Suprapubic skin (tissue), 4 donors: ENCODE measurements around the gene CAMTA1. TPM values are rescaled to one million over a fixed set of nuclear protein-coding genes. Genes with fewer than 3 reads are reported as not detected.

Source experiments
- DNase-seq, 2 donors: peaks; one replicate each; pipeline ENCODE4 v3.0.0-alpha.2; 2019; ENCODE audit warnings: low spot score in 2 of 2
- H3K27ac ChIP-seq: fragments of 200-600 bp; sonication (generic); one replicate; pipeline ENCODE4 v1.5.1; 2019
- H3K27me3 ChIP-seq: fragments of 200-600 bp; sonication (generic); one replicate; pipeline ENCODE4 v1.5.1; 2019
- H3K36me3 ChIP-seq: fragments of 200-600 bp; sonication (generic); one replicate; pipeline ENCODE4 v1.5.1; 2019
- H3K4me1 ChIP-seq: fragments of 200-600 bp; sonication (generic); one replicate; pipeline ENCODE4 v1.5.1; 2019
- H3K4me3 ChIP-seq: fragments of 200-600 bp; sonication (generic); one replicate; pipeline ENCODE4 v1.5.1; 2019; ENCODE audit warnings: mild to moderate bottlenecking
- H3K9me3 ChIP-seq: fragments of 200-600 bp; sonication (generic); one replicate; pipeline ENCODE4 v1.5.1; 2019
- CTCF ChIP-seq, 2 donors: fragments of 200-600 bp in 1 of 2; fragments of 450-650 bp in 1 of 2; sonication (generic) in 1 of 2; IDR thresholded peaks; one replicate each; pipeline ENCODE4 v1.5.1; 2016 to 2019; ENCODE audit warnings: antibody characterized with exemption in 2 of 2, mild to moderate bottlenecking in 1 of 2, moderate library complexity in 1 of 2
- EP300 ChIP-seq: sonication (generic); formaldehyde crosslinking; IDR thresholded peaks from one replicate; pipeline ENCODE4 v1.6.1; 2017; ENCODE audit warnings: antibody characterized with exemption
- POLR2A ChIP-seq, 2 donors: fragments of 450-650 bp; IDR thresholded peaks; one replicate each; pipeline ENCODE4 v1.6.1; 2017; ENCODE audit warnings: antibody characterized with exemption in 2 of 2, mild to moderate bottlenecking in 2 of 2, moderate library complexity in 2 of 2
- POLR2AphosphoS5 ChIP-seq, 3 donors: sonication (generic); formaldehyde crosslinking; IDR thresholded peaks; one replicate each; pipeline ENCODE4 v1.6.1; 2017; ENCODE audit warnings: antibody characterized with exemption in 3 of 3
- WGBS: methylation state at CpG from one replicate; pipeline ENCODE4 v1.1.5; 2018; 5-methylcytosine and 5-hydroxymethylcytosine counted together
- total RNA-seq, 4 donors: library from RNA; depleted of rRNA; stranded (reverse); fragments of >200 nt; gene quantifications; one replicate each; pipeline ENCODE4 v1.1.0, GENCODE V29; 2016

The CAMTA1 gene
- total RNA-seq, 4 donors from 2014 or later, result 40.4 to 54.1 (median 46.6) TPM

GRCh38 chr1:7642781-7643529, 857.7 kb downstream of the CAMTA1 start:
- no peaks in the 10 kb centered on the region for H3K36me3 ChIP-seq
- H3K9me3 ChIP-seq, result no peaks in the 10 kb centered on the region
- no peaks in the 10 kb centered on the region for H3K4me1 ChIP-seq
- no peak overlapping the region for H3K4me3 ChIP-seq
- WGBS, result 81% methylated on average over 3 of the region's 3 CpGs
- peaks cover 8% of the 10 kb centered on the region for H3K27me3 ChIP-seq
- no peak for DNase-seq
- H3K27ac ChIP-seq, result no peak overlapping the region
- TF ChIP-seq POLR2A (IDR thresholded peaks at IDR 0.05), result no peak
- no peak for TF ChIP-seq EP300
- no peak for TF ChIP-seq POLR2AphosphoS5 (IDR thresholded peaks at IDR 0.05)
- TF ChIP-seq CTCF (IDR thresholded peaks at IDR 0.05), result no peak

GRCh38 chr1:7643530-7643929, 858.3 kb downstream of the CAMTA1 start:
- 53% methylated on average over 11 of the region's 11 CpGs for WGBS
- DNase-seq, result no peak
- TF ChIP-seq CTCF (IDR thresholded peaks at IDR 0.05) (no peak), POLR2A (IDR thresholded peaks at IDR 0.05) (no peak), POLR2AphosphoS5 (IDR thresholded peaks at IDR 0.05) (no peak), EP300 (no peak)
- H3K36me3 ChIP-seq, result no peaks in the 10 kb centered on the region
- H3K27ac ChIP-seq, result no peak overlapping the region
- no peak overlapping the region for H3K4me3 ChIP-seq
- H3K9me3 ChIP-seq, result no peaks in the 10 kb centered on the region
- H3K27me3 ChIP-seq, result peaks cover 10% of the 10 kb centered on the region
- no peaks in the 10 kb centered on the region for H3K4me1 ChIP-seq

DNA sequence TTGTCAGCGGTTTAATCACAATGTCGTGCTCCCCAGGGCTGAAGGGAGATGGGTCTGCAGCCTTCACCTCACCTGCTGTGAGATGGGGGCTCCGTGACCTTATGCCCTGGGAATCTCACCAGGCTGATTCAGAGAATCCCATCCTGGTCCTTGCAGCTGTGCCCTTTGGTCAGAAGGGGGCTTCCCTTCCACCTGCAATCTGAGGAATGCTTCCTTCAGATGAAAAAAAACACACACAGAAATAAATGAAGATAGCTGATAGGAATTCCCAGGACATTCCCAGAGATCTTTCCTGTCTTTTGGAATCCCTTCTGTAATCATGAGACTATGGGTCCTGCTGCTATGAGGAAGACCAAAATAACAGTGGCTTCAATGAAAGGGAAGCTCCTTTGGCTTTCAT, 858.8 kb downstream of the CAMTA1 start:
- 69% methylated on average over 3 of the region's 3 CpGs for WGBS
- DNase-seq, result no peak
- Histone ChIP-seq H3K4me3 (no peak overlapping the region), H3K9me3 (no peaks in the 10 kb centered on the region), H3K4me1 (no peaks in the 10 kb centered on the region), H3K36me3 (no peaks in the 10 kb centered on the region), H3K27me3 (peaks cover 16% of the 10 kb centered on the region), H3K27ac (no peak overlapping the region)
- TF ChIP-seq POLR2AphosphoS5 (IDR thresholded peaks at IDR 0.05) (no peak), CTCF (IDR thresholded peaks at IDR 0.05) (no peak), EP300 (no peak), POLR2A (IDR thresholded peaks at IDR 0.05) (no peak)

DNA sequence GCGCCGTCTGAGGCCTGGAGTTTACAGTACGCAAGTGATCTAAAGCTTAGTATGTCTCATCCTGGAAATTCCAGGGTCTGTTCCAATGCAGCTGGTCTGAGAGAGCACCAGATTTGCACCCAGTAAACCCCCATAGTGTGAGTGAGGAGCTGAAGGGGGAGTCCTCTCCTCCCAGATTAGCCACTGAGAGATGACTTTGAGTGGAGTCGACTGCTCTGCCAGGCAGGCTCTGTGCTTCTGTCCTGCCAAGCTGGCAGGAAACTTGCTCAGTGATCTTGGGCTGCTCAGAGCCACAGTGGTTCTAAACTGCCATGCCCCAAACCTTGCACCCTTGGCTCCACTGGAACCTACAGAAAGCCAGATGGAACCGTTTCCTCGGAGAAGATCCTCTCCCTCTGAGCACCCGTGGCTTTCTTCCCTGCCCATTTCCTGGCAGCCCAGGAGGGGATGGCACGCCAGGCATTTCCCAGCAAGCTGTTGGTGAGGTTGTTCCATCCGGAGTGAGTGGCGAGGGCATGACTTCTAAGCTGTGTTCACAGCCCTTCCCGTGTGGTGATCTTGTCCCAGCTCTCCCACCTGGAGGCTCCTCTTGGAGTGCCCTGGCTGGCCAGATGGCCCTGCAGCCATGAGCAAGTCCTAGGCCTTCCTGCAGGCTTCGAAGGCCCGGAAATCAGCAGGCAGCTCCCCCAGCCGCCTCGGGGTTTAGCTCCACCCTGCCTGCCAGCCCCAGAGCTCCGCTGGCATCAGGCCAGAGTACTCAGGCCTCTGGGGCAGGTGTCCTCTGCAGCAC, 859.9 kb downstream of the CAMTA1 start:
- Histone ChIP-seq H3K36me3 (no peaks in the 10 kb centered on the region), H3K27ac (no peak overlapping the region), H3K9me3 (no peaks in the 10 kb centered on the region), H3K27me3 (peaks cover 19% of the 10 kb centered on the region), H3K4me1 (peaks cover 3% of the 10 kb centered on the region), H3K4me3 (no peak overlapping the region)
- 41% methylated on average over 10 of the region's 16 CpGs for WGBS
- no peak for DNase-seq
- TF ChIP-seq POLR2A (IDR thresholded peaks at IDR 0.05) (no peak), EP300 (no peak), POLR2AphosphoS5 (IDR thresholded peaks at IDR 0.05) (no peak), CTCF (IDR thresholded peaks at IDR 0.05) (no peak)

DNA sequence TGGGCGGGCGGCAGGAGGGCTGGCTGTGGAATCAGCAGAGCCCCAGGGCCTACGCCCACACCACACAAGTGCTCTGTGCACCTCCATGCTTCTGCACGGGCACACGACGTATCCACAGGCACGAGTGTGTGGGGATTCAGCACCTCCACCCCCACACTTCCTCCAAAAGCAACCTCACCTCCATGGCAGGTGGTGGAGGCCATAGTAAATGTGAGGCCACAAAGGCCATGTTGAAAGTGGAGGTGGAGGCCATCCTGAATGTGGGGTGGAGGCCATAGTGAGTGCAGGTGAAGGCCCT, 860.4 kb downstream of the CAMTA1 start:
- H3K4me3 ChIP-seq, result no peak overlapping the region
- no peak for DNase-seq
- no peak overlapping the region for H3K27ac ChIP-seq
- peaks cover 18% of the 10 kb centered on the region for H3K27me3 ChIP-seq
- TF ChIP-seq EP300 (no peak), POLR2A (IDR thresholded peaks at IDR 0.05) (no peak), CTCF (IDR thresholded peaks at IDR 0.05) (no peak), POLR2AphosphoS5 (IDR thresholded peaks at IDR 0.05) (no peak)
- no peaks in the 10 kb centered on the region for H3K36me3 ChIP-seq
- WGBS, result 62% methylated on average over 5 of the region's 7 CpGs
- peaks cover 3% of the 10 kb centered on the region for H3K4me1 ChIP-seq
- no peaks in the 10 kb centered on the region for H3K9me3 ChIP-seq
